Nephron (organoid): ENCODE data around the gene DDR1.
"Not testable (repeated sequence)": the region's sequence is repeated elsewhere in the genome, so short reads cannot be mapped to it uniquely, and the experiment has no call there.

Experiments used
- H3K27ac Mint-ChIP-seq, 3 experiments: 2 replicates each; pipeline ENCODE4 v1.8.0; 2020; ENCODE audit warnings: mixed read lengths in 3 of 3, mild to moderate bottlenecking in 2 of 3, moderate library complexity in 1 of 3
- H3K27me3 Mint-ChIP-seq: 2 replicates; pipeline ENCODE4 v1.8.0; 2021; ENCODE audit warnings: low read depth, mild to moderate bottlenecking, moderate library complexity, mixed read lengths
- H3K36me3 Mint-ChIP-seq: 2 replicates; pipeline ENCODE4 v1.8.0; 2020; ENCODE audit warnings: low read depth, mixed read lengths
- H3K4me1 Mint-ChIP-seq: 2 replicates; pipeline ENCODE4 v1.8.0; 2020; ENCODE audit warnings: mixed read lengths
- H3K4me3 Mint-ChIP-seq, 3 experiments: 2 replicates each; pipeline ENCODE4 v1.8.0; 2020; ENCODE audit warnings: mild to moderate bottlenecking in 3 of 3, mixed read lengths in 3 of 3, moderate library complexity in 2 of 3
- H3K9me3 Mint-ChIP-seq: 2 replicates; pipeline ENCODE4 v1.8.0; 2020; ENCODE audit warnings: mixed read lengths
- CTCF ChIP-seq, 3 experiments: fragments of 200-600 bp; sonication (generic); IDR thresholded peaks; one replicate each; pipeline ENCODE4 v1.5.0; 2021; ENCODE audit warnings: antibody characterized with exemption in 3 of 3; ENCODE audit not compliant: unreplicated experiment in 3 of 3

The DDR1 gene

GRCh38 chr6:30902709-30903108 lies 18.4 kb downstream of the DDR1 start:
- H3K9me3 Mint-ChIP-seq: no peaks in the 10 kb centered on the region

GRCh38 chr6:30903236-30903635 lies 18.9 kb downstream of the DDR1 start:
- peaks cover 17% of the 10 kb centered on the region for H3K36me3 Mint-ChIP-seq
- no peak overlapping the region for H3K27ac Mint-ChIP-seq
- H3K9me3 Mint-ChIP-seq: no peaks in the 10 kb centered on the region
- H3K4me3 Mint-ChIP-seq: no peak overlapping the region
- H3K4me1 Mint-ChIP-seq: peaks cover 6% of the 10 kb centered on the region
- TF ChIP-seq CTCF (IDR thresholded peaks at IDR 0.05; ENCODE audit: unreplicated experiment in 3 of 3): no peak
- no peaks in the 10 kb centered on the region for H3K27me3 Mint-ChIP-seq

More at GRCh38 chr6:30902709-30903108, 18.4 kb downstream of the DDR1 start:
- no peaks in the 10 kb centered on the region for H3K27me3 Mint-ChIP-seq
- no peak for TF ChIP-seq CTCF (IDR thresholded peaks at IDR 0.05; ENCODE audit: unreplicated experiment in 3 of 3)
- no peak overlapping the region for H3K4me3 Mint-ChIP-seq
- H3K36me3 Mint-ChIP-seq: peaks cover 22% of the 10 kb centered on the region
- peaks cover under 1% of the 10 kb centered on the region for H3K4me1 Mint-ChIP-seq
- no peak overlapping the region for H3K27ac Mint-ChIP-seq

GRCh38 chr6:30907290-30907757 lies 23.0 kb downstream of the DDR1 start:
- peaks cover 23% of the 10 kb centered on the region for H3K36me3 Mint-ChIP-seq
- H3K27ac Mint-ChIP-seq: peak overlapping the region; percentile 43 to 86 (median 84)
- not testable (repeated sequence) for H3K9me3 Mint-ChIP-seq, H3K27me3 Mint-ChIP-seq
- H3K4me1 Mint-ChIP-seq: peaks cover 19% of the 10 kb centered on the region
- peak overlapping the region; percentile 82 to 100 (median 99) for H3K4me3 Mint-ChIP-seq

GRCh38 chr6:30907758-30908591 lies 23.7 kb downstream of the DDR1 start, which contains the start of gene GTF2H4:
GTF2H4 (plus strand) TSS chr6:30908207.
- H3K27me3 Mint-ChIP-seq: no peaks in the 10 kb centered on the region
- peaks cover 23% of the 10 kb centered on the region for H3K4me1 Mint-ChIP-seq
- TF ChIP-seq CTCF (IDR thresholded peaks at IDR 0.05; ENCODE audit: unreplicated experiment in 3 of 3): no peak
- peak within 1 kb of the TSS; percentile 43 to 86 (median 86) for H3K27ac Mint-ChIP-seq
- no peaks in the 10 kb centered on the region for H3K9me3 Mint-ChIP-seq
- H3K36me3 Mint-ChIP-seq: peaks cover 26% of the 10 kb centered on the region
- peak within 1 kb of the TSS; percentile 98 to 100 (median 99) for H3K4me3 Mint-ChIP-seq

GRCh38 chr6:30908700-30909099 lies 24.4 kb downstream of the DDR1 start:
- no peaks in the 10 kb centered on the region for H3K27me3 Mint-ChIP-seq
- H3K9me3 Mint-ChIP-seq: no peaks in the 10 kb centered on the region
- H3K4me1 Mint-ChIP-seq: peaks cover 28% of the 10 kb centered on the region
- peak overlapping the region; percentile 43 to 86 (median 86) for H3K27ac Mint-ChIP-seq
- TF ChIP-seq CTCF (IDR thresholded peaks at IDR 0.05; ENCODE audit: unreplicated experiment in 3 of 3): no peak
- H3K4me3 Mint-ChIP-seq: peak overlapping the region; percentile 98 to 100 (median 99)
- peaks cover 30% of the 10 kb centered on the region for H3K36me3 Mint-ChIP-seq

- H3K27me3 Mint-ChIP-seq, H3K9me3 Mint-ChIP-seq, H3K27ac Mint-ChIP-seq: not testable (repeated sequence)
- peaks cover 38% of the 10 kb centered on the region for H3K4me1 Mint-ChIP-seq
- H3K4me3 Mint-ChIP-seq: peak overlapping the region; percentile 60 to 99 (median 69)
- H3K36me3 Mint-ChIP-seq: peaks cover 30% of the 10 kb centered on the region
Observed at GRCh38 chr6:30910473-30910872, 26.2 kb downstream of the DDR1 start.
